Activated naive CD8-positive, alpha-beta T cell treated with anti-CD3 and anti-CD28 coated beads, Interleukin-2, amount 10 ng/mL, durations not matched to agents 7 days and 5 days (primary cell): ENCODE data around the gene MAP2K7. TPM values are rescaled to one million over a fixed set of nuclear protein-coding genes. Genes with fewer than 3 reads are reported as not detected.

ENCODE experiments used
- ATAC-seq: fragments of 150-1000 bp; cut with Tn5 transposase; one replicate; pipeline ENCODE4 v1.10.0; 2021; ENCODE audit warnings: low read depth, moderate library complexity
- POLR2A ChIA-PET: fragments of 350-600 bp; sonication (Branson Sonifier 250); formaldehyde crosslinking; loops from one replicate; lab custom pipeline; 2021; ENCODE audit warnings: antibody characterized with exemption; lab: Charles Lee
- DNase-seq: peaks from one replicate; pipeline ENCODE4 v3.0.0; 2021
- H3K27ac Mint-ChIP-seq: one replicate; pipeline ENCODE4 v1.8.0; 2022; ENCODE audit warnings: mild to moderate bottlenecking, mixed read lengths
- H3K27me3 Mint-ChIP-seq: one replicate; pipeline ENCODE4 v1.8.0; 2022; ENCODE audit warnings: mild to moderate bottlenecking, moderate library complexity, mixed read lengths
- H3K36me3 Mint-ChIP-seq: one replicate; pipeline ENCODE4 v1.8.0; 2021; ENCODE audit warnings: mild to moderate bottlenecking, mixed read lengths
- H3K4me1 Mint-ChIP-seq: one replicate; pipeline ENCODE4 v1.8.0; 2021; ENCODE audit warnings: mixed read lengths
- H3K4me3 Mint-ChIP-seq: one replicate; pipeline ENCODE4 v1.8.0; 2022; ENCODE audit warnings: mild to moderate bottlenecking, moderate library complexity, mixed read lengths
- H3K9me3 Mint-ChIP-seq: one replicate; pipeline ENCODE4 v1.8.0; 2021; ENCODE audit warnings: mixed read lengths
- total RNA-seq, 2 experiments: library from RNA; stranded (reverse); gene quantifications; one replicate each; pipeline ENCODE4 v1.2.3, GENCODE V29; 2021

The MAP2K7 gene
- total RNA-seq, 2 experiments from 2014 or later = 46.8 to 46.9 TPM

DNA sequence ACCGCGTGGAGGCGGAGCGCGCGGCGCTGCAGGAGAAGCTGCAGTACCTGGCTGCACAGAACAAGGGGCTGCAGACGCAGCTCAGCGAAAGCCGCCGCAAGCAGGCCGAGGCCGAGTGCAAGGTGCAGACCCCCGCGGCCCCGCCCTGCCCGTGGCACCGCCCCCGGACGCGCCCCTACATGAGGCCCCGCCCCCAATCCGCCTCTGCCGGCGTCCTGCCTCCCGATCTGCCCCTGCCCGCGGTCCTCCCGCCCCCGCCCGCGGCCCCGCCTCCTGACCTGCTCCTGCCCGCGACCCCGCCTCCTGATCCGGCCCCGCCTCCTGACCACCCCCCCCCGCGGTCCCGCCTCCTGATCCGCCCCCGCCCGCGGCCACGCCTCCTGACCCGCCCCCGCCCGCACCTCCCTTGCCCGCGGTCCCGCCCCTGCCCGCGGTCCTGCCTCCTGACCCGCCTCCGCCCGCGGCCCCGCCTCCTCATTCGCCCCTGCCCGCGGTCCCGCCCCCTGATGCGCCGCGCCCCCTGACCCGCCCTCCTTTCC lies 41.2 kb upstream of the MAP2K7 start:
- Mint-ChIP-seq H3K4me3 (peak overlapping the region; percentile 42), H3K27ac (no peak overlapping the region), H3K27me3 (peaks cover 23% of the 10 kb centered on the region), H3K9me3 (no peaks in the 10 kb centered on the region), H3K36me3 (no peaks in the 10 kb centered on the region), H3K4me1 (peaks cover 8% of the 10 kb centered on the region)
- POLR2A ChIA-PET = interaction anchor here (0.6 to 3.5 kb wide), 5 partner anchors 10 to 160 kb away, joined by 3 to 13 read pairs (median 3); partner anchors contain the start of genes MAP2K7, SNAPC2 and TIMM44
- DNase-seq (peak; percentile 80), ATAC-seq (peak; percentile 59)

DNA sequence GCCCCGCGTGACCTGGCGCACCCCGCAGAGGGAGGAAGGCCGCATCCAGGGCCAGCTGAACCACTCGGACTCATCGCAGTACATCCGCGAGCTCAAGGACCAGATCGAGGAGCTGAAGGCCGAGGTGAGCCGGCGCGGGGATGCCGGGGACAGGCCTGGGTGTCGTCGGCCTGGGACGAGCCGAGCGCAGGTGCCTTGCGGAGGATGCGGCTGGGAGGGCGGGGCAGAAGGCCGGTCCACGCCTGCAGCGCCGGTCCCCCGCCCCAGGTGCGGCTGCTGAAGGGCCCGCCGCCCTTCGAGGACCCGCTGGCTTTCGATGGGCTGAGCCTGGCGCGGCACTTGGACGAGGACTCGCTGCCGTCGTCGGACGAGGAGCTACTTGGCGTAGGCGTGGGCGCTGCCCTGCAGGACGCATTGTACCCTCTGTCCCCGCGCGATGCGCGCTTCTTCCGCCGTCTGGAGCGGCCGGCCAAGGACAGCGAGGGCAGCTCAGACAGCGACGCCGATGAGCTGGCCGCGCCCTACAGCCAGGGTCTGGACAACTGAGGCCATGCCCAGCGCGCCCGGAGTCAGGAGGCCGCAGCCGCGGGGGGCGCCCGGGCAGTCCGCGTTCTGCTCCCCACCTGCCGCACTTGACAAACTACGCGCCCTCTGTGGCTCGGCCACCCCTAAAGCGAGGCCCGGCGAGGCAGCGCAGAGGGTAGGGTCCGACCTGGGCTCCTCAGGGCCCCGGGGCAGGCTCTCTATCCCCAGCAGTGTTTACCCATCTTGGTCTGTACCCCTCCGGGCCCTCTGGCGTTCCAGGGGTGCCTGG lies 40.3 kb upstream of the MAP2K7 start:
- Mint-ChIP-seq H3K4me1 (peaks cover 8% of the 10 kb centered on the region), H3K27me3 (peaks cover 30% of the 10 kb centered on the region), H3K9me3 (no peaks in the 10 kb centered on the region), H3K4me3 (no peak overlapping the region), H3K36me3 (no peaks in the 10 kb centered on the region), H3K27ac (no peak overlapping the region)
- DNase-seq (no peak), ATAC-seq (no peak)
- POLR2A ChIA-PET = interaction anchor here (3.5 kb wide), 1 partner anchor 58 kb away, joined by 13 read pairs; the partner anchor contains the start of gene SNAPC2

GRCh38 chr19:7863971-7864689 lies 39.5 kb upstream of the MAP2K7 start:
- H3K27me3 Mint-ChIP-seq = peaks cover 30% of the 10 kb centered on the region
- peaks cover 10% of the 10 kb centered on the region for H3K4me1 Mint-ChIP-seq

DNA sequence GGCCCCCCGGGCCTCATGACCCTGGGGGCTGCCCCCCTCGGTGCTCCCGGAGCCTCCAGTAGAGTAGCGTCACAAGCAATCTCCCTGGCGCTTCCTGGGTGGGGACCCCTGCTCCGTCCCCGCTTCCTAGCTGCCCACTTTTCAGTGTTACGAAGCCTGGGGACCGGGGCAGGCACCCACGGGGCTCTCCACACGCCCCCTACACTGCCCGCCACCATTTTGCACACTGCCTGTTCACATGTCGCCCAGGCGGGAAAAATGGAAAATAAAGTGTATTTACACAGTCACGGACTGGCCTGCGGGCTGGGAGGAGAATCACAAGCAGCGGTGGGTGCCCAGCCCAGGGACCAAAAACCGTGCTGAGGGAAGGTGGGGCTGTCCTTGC lies 39.0 kb upstream of the MAP2K7 start:
- Mint-ChIP-seq H3K27me3 (peaks cover 30% of the 10 kb centered on the region), H3K4me3 (no peak overlapping the region), H3K36me3 (no peaks in the 10 kb centered on the region), H3K4me1 (peaks cover 10% of the 10 kb centered on the region), H3K27ac (no peak overlapping the region), H3K9me3 (no peaks in the 10 kb centered on the region)
- DNase-seq (no peak), ATAC-seq (no peak)
- POLR2A ChIA-PET = interaction anchor here (3.5 kb wide), 1 partner anchor 57 kb away, joined by 13 read pairs; the partner anchor contains the start of gene SNAPC2

More at GRCh38 chr19:7863971-7864689, 39.5 kb upstream of the MAP2K7 start:
- ATAC-seq (no peak), DNase-seq (no peak)
- POLR2A ChIA-PET = interaction anchor here (3.5 kb wide), 1 partner anchor 57 kb away, joined by 13 read pairs; the partner anchor contains the start of gene SNAPC2
- no peak overlapping the region for H3K27ac Mint-ChIP-seq
- no peaks in the 10 kb centered on the region for H3K9me3 Mint-ChIP-seq
- H3K36me3 Mint-ChIP-seq = no peaks in the 10 kb centered on the region
- H3K4me3 Mint-ChIP-seq = no peak overlapping the region

DNA sequence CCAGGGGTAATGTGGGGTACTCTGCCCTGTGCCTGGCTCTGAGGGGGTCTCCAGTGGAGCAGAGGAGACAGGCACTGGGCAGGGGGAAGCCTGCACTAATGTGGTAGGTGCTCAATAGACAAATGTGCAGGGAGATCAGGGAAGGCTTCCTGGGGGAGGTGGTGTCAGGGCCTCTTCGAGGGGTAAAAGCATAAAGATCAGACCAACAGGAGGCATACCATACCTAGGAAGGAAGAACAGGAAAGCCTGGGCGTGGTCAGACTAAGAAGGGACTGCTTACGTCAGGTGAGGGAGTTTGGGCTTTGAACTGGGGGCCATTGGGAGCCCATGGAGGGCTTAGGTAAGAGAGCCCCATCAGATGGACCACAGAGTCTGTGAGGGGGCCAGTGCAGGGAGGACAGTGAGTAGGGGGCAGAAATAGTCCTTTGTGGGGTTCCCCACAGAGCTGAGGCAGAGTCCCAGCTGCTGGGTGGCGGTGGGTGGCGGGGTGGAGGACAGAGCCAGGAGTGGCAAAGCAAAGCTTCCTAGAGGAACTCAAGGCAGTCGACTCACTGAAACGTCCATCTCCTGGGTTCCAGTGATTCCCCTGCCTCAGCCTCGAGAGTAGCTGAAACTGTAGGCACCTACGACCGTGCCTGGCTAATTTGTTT lies 38.3 kb upstream of the MAP2K7 start:
- no peak overlapping the region for H3K27ac Mint-ChIP-seq

DNA sequence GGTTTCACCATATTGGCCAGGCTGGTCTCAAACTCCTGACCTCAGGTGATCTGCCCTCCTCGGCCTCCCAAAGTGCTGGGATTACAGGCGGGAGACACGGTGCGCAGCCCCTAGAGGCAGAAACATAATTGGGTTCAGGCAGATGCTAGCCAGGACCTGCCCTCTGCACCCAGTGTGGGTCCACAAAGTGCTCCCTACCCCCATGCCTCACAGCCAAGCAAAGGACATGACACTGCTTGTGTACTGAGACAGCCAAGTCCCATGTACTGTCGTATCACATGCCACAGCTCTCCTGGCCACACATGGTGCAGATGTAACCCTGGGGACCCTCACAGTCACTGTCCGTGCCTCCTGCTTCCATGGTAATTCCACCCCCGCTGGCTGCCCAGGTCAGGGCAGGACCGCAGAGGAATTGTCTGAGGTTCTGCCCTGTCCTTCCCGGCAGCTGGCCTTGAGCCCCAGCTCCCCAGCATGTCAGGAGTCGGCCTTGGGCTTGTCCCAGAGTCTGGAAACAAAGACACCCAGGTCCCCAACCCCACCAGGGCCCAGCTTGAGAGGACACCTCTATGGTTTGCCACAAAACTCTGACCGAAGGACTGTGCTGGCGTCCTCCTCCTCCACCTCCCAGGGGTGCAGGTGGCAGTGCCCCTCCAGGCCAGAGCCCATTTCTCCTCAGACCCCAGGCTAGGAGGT lies 37.1 kb upstream of the MAP2K7 start:
- Mint-ChIP-seq H3K27ac (no peak overlapping the region), H3K9me3 (no peaks in the 10 kb centered on the region), H3K4me3 (no peak overlapping the region), H3K27me3 (peaks cover 34% of the 10 kb centered on the region), H3K4me1 (peaks cover 21% of the 10 kb centered on the region), H3K36me3 (no peaks in the 10 kb centered on the region)
- no peak for DNase-seq
- no peak for ATAC-seq
- POLR2A ChIA-PET = no interaction called here

More for the DNA sequence above, 38.3 kb upstream of the MAP2K7 start:
- POLR2A ChIA-PET = no interaction called here
- DNase-seq (no peak), ATAC-seq (no peak)
- H3K27me3 Mint-ChIP-seq = peaks cover 30% of the 10 kb centered on the region
- H3K4me1 Mint-ChIP-seq = peaks cover 14% of the 10 kb centered on the region
- no peaks in the 10 kb centered on the region for H3K9me3 Mint-ChIP-seq
- H3K36me3 Mint-ChIP-seq = no peaks in the 10 kb centered on the region
- H3K4me3 Mint-ChIP-seq = peak overlapping the region; percentile 0

DNA sequence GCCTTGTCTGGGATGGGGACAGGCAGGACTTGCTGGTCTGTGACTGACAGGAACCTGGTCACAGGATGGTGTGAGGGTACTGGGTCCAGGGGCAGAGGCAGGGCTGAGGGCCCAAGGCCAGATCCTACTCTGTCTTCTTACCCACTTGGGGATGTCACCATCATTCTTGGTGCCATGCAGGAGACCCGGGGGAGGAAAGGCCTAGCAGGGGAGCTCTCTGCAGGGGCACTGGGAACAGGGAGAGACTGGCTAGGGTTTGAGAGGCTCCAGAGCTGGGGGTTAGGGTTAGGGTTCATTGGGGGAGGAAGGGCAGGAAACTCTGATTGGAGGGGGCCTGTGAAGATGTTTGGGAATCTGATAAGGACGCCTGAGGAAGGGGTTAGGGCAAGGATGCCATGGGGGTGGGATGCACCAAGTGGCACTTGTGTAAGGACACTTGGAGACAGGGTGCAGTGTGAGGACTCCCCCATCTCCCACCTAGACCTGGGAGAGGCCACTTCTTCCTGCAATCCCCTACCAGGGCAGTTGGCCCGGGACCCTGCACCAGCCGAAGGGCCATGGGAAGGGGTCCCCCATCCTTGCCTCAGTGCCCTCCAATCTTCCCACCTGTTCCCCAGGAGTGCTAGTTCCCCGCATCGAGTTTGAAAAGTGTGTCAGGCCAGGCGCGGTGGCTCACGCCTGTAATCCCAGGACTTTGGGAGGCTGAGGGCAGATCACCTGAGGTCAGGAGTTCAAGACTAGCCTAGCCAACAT lies 36.4 kb upstream of the MAP2K7 start:
- POLR2A ChIA-PET = no interaction called here
- Mint-ChIP-seq H3K27ac (no peak overlapping the region), H3K4me3 (no peak overlapping the region), H3K27me3 (peaks cover 41% of the 10 kb centered on the region), H3K4me1 (peaks cover 27% of the 10 kb centered on the region), H3K9me3 (no peaks in the 10 kb centered on the region), H3K36me3 (no peaks in the 10 kb centered on the region)
- no peak for ATAC-seq
- DNase-seq = no peak

DNA sequence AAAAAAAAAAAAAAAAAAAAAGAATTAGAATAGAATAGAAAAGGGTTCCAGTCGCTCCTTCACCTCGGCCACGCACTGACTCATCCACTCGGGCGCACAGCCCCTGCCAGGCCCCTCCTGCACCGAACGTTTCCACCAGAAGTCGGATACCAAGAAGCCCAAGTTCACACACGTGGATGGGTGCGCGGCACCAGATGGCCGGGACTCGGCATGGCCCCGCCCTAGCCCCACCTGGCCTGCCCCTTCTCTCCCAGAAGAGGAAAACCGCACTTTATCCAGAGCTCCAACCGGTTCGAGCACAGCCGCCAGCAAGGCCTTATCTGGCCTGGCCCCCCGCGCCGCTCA lies 35.4 kb upstream of the MAP2K7 start:
- peaks cover 27% of the 10 kb centered on the region for H3K4me1 Mint-ChIP-seq
- POLR2A ChIA-PET = interaction anchor here (1.0 to 1.9 kb wide), 4 partner anchors 10 to 239 kb away, joined by 4 to 14 read pairs (median 5); partner anchors contain the start of genes MAP2K7, PET100, SNAPC2 and XAB2
- no peaks in the 10 kb centered on the region for H3K36me3 Mint-ChIP-seq
- H3K27ac Mint-ChIP-seq = peak overlapping the region; percentile 75
- peak overlapping the region; percentile 79 for H3K4me3 Mint-ChIP-seq
- no peaks in the 10 kb centered on the region for H3K9me3 Mint-ChIP-seq
- ATAC-seq (no peak), DNase-seq (no peak)
- H3K27me3 Mint-ChIP-seq = peaks cover 48% of the 10 kb centered on the region

DNA sequence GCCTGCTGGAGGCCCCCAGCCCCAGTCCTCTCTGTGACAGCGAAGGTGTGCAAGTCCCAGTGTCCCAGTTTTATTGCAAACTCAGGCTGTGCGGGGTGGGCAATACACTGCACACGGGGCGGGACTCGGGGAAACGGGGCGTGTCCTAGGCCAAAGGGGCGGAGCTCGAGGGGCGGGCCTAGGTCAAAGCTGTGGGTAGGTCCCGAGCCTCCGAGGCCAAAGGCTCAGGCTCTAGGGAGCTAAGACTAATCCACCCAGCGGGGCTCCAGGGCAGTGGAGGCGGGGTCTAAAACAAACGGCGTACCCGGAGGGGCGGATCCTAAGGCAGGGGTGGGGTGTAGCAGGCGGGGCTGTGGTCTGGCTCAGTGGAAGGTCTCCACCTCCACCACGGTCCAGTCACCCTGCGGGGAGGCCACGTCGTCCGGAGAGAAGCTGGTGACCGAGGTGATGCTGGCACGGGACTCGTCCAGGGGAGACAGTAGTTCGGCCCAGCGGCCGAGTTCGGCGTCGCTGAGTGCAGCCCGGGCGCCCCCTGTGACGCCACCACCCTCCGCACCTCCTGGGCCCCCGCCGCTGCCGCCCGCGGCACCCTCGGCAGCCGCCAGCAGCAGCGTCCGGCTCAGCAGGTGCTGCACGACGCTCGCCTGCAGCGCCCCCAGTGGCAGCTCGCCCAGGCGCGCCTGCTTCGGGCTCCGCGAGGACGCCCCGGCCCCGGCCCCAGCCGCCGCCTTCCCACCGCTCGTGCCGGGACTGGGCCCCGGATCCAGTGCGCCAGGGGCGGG lies 34.8 kb upstream of the MAP2K7 start:
- H3K4me3 Mint-ChIP-seq = peak overlapping the region; percentile 79
- H3K4me1 Mint-ChIP-seq = peaks cover 29% of the 10 kb centered on the region

GRCh38 chr19:7869453-7869909 lies 34.2 kb upstream of the MAP2K7 start:
- Mint-ChIP-seq H3K4me1 (peaks cover 29% of the 10 kb centered on the region), H3K27me3 (peaks cover 46% of the 10 kb centered on the region), H3K36me3 (no peaks in the 10 kb centered on the region), H3K27ac (peak overlapping the region; percentile 69), H3K9me3 (no peaks in the 10 kb centered on the region), H3K4me3 (peak overlapping the region; percentile 71)
- POLR2A ChIA-PET = interaction anchor here (0.7 to 1.9 kb wide), 7 partner anchors 10 to 240 kb away, joined by 3 to 14 read pairs (median 4); partner anchors contain the start of genes PET100, SNAPC2, TIMM44 and TRAPPC5
- ATAC-seq (peak; percentile 37), DNase-seq (peak; percentile 89)

More for the DNA sequence above, 34.8 kb upstream of the MAP2K7 start:
- POLR2A ChIA-PET = interaction anchor here (0.7 to 1.9 kb wide), 7 partner anchors 10 to 239 kb away, joined by 3 to 14 read pairs (median 5); partner anchors contain the start of genes MAP2K7, PET100, SNAPC2 and TIMM44
- ATAC-seq (peak; percentile 83), DNase-seq (peak; percentile 93)
- Mint-ChIP-seq H3K27me3 (peaks cover 49% of the 10 kb centered on the region), H3K27ac (peak overlapping the region; percentile 75), H3K9me3 (no peaks in the 10 kb centered on the region), H3K36me3 (no peaks in the 10 kb centered on the region)

DNA sequence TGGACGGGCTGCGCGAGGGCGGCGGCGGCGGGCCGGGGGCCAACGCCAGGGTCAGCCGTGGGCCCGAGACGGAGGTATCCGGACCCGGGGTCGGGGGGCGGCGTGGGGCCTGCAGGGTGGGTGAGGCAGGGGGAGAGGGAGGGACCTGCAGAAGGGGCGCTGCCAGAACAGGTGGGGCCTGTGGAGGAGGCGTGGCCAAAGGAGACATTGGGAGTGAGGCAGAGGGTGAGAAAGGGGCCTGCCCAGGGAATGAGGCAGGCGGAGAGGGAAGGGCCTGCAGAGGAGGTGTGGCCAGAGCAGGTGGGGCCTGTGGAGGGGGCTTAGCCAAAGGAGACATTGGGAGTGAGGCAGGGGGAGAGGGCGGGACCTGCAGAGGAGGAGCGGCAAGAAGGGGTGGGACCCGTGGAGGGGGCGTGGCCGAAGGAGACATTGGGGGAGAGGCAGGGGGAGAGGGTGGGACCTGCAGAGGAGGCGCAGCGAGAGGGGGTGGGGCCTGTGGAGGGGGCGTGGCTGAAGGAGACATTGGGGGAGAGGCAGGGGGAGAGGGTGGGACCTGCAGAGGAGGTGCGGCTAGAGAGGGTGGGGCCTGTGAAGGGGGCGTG lies 33.7 kb upstream of the MAP2K7 start:
- no peaks in the 10 kb centered on the region for H3K9me3 Mint-ChIP-seq
- peaks cover 28% of the 10 kb centered on the region for H3K4me1 Mint-ChIP-seq
- peaks cover 45% of the 10 kb centered on the region for H3K27me3 Mint-ChIP-seq
- H3K36me3 Mint-ChIP-seq = no peaks in the 10 kb centered on the region
- ATAC-seq = peak; percentile 1
- POLR2A ChIA-PET = interaction anchor here (0.7 to 1.9 kb wide), 5 partner anchors 9 to 189 kb away, joined by 3 to 14 read pairs (median 3); partner anchors contain the start of genes SNAPC2, TIMM44 and TRAPPC5
- H3K27ac Mint-ChIP-seq = peak overlapping the region; percentile 42
- peak overlapping the region; percentile 46 for H3K4me3 Mint-ChIP-seq
- DNase-seq = no peak
